IPS-18c (cell line): ENCODE measurements around the gene CBR1.
A peak's percentile ranks its signal among the peaks of the same experiment; 100 is the strongest.

ENCODE experiments used
- H3K4me3 ChIP-seq: 2 replicates; pipeline ENCODE4 v1.7.0; 2013; ENCODE audit warnings: low read depth, mild to moderate bottlenecking, low read length, moderate library complexity; ENCODE audit not compliant: insufficient read depth
- H3K9me3 ChIP-seq: one replicate; pipeline ENCODE4 v1.6.1; 2013; ENCODE audit warnings: mild to moderate bottlenecking, low read length, moderate library complexity; ENCODE audit not compliant: control insufficient read depth, insufficient read depth

Gene CBR1

DNA sequence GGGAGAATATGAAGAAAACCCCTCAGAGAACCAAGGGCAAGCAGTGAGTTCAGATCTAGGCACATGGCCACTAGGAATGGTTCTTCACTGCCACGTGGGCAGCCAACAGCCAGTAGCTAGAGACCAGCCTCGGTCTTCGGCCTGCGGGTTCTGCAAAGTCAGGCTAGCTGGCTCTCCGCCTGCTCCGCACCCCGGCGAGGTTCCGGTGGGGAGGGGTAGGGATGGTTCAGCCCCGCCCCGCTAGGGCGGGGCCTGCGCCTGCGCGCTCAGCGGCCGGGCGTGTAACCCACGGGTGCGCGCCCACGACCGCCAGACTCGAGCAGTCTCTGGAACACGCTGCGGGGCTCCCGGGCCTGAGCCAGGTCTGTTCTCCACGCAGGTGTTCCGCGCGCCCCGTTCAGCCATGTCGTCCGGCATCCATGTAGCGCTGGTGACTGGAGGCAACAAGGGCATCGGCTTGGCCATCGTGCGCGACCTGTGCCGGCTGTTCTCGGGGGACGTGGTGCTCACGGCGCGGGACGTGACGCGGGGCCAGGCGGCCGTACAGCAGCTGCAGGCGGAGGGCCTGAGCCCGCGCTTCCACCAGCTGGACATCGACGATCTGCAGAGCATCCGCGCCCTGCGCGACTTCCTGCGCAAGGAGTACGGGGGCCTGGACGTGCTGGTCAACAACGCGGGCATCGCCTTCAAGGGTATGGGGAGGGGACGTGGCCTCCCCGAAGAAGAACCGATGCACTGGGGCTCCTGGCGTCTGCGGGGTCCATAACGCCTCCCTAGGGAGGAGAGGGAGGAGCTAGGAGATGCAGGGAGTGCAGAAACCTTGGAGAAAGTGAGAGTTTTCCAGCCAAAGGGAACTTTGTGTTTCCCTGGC lies at the start of gene CBR1:
TSS of gene CBR1 (plus strand) at position 312 of the 871 bp plus-strand sequence. CDS start at position 404, 92 bp downstream.
- peak within 1 kb of the TSS; percentile 60 for H3K4me3 ChIP-seq
- H3K9me3 ChIP-seq: peaks cover 5% of the 10 kb centered on the region

DNA sequence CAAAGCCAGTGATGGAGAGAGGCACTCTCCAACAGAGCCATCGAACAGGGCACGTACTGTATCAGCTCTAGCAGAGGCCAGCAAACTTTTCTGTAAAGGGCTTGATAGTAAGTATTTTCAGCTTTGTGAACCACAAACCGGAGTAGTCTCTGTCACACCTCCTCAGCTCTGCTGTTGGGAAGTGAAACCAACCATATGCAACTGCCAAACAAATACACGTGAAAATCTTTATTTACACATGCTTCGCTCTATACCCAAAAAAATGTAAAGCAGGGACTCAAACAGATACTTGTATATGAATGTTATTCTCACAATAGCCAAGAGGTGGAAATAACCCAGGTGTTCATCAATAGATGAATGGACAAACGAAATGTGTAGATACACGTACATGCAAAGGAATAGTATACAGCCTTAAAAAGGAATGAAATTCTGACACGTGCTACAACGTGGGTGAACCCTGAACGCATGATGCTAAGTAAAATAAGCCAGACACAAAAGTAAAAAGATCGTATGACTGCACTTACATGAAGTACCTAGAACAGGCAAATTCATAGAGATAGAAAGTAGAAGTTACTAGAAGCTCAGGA lies 48.5 kb upstream of the CBR1 start:
- Histone ChIP-seq H3K4me3 (no peak overlapping the region), H3K9me3 (no peaks in the 10 kb centered on the region)

DNA sequence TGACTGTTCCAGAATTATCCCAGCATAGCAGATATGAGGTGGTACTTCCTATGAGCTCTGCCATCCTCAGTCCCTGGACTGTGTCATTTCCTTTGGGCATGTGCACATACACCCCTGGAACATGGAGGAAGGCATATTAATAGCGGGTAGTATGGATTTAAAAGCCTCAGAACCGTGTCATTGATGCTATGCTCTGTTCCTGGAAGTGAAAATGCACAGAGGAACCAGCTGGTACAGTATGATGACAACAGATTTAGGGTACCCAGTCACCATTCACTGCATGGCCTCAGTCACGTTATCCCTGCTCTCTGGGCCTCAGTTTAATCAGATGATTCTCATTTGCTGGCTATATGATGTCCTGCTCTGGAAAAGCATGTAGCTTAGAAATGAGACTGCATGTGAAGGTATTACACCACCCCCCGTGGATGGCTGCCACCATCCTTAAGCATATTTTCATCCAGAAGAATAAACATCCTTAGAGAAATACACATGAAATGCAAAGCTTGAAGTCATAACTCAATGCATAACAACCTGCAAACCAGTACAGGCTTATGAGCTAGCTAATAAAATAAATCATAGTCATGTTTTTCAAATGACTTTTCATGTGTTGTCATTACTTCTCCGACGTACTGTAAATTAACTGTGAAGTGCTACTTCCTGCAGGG lies 47.3 kb upstream of the CBR1 start:
- H3K9me3 ChIP-seq: no peaks in the 10 kb centered on the region
- H3K4me3 ChIP-seq: no peak overlapping the region

DNA sequence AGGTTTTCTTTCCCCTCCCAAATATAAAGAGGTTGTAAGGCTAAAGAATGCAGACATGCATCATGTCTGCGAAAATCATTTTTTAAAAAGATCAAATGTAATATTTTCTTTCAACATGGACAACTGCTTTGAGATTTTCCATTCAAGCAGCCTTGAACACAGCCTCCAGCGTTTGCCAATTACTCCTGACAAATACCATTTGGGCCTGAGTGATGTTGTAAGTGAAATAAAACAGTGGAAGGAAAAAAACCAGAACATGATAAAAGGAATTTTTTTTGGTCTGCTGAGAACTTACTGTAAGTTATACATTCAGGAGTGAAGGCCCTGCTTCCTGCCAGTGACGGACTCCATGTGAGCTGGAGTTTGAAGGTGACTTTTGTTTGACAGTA lies 46.7 kb upstream of the CBR1 start:
- Histone ChIP-seq H3K4me3 (no peak overlapping the region), H3K9me3 (no peaks in the 10 kb centered on the region)

DNA sequence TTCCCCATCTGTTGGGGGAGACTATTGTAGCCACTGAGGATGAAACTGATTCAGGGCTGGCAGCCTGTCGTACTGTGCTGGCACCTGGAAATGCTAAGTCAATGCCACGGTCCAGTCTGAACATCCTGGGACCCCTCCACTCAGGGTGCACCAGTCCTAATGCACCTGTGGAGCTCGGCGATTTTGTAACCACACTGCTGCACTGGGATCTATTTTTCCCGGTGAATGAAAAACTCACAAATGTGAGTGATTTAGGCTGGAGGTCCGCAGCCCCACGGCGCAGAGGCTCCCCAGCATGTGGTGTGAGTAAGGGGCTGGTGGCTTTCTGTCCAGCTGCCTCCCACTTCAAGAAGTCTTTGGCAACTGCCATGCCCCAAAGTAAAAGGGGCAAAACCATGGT lies 45.0 kb upstream of the CBR1 start:
- H3K4me3 ChIP-seq: no peak overlapping the region
- no peaks in the 10 kb centered on the region for H3K9me3 ChIP-seq

DNA sequence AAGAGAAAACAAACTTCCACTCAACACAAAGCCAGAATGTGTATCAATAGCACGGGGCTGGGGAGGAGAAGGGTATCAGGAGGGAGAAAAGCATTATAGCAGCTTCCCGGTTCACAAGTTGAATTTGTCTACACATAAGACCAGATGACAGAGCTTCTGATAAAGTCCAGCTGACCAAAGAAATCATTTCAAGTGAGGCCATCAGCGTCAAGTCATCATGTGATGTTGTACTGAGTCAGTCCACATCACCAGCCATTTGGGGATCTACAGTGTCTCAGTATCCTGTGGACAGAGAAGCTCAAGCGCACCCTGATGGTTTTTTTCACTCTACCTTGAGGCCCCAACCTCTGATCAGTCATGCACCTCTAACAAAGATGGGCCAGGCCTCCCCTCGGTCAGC lies 42.5 kb upstream of the CBR1 start:
- Histone ChIP-seq H3K4me3 (no peak overlapping the region), H3K9me3 (no peaks in the 10 kb centered on the region)

DNA sequence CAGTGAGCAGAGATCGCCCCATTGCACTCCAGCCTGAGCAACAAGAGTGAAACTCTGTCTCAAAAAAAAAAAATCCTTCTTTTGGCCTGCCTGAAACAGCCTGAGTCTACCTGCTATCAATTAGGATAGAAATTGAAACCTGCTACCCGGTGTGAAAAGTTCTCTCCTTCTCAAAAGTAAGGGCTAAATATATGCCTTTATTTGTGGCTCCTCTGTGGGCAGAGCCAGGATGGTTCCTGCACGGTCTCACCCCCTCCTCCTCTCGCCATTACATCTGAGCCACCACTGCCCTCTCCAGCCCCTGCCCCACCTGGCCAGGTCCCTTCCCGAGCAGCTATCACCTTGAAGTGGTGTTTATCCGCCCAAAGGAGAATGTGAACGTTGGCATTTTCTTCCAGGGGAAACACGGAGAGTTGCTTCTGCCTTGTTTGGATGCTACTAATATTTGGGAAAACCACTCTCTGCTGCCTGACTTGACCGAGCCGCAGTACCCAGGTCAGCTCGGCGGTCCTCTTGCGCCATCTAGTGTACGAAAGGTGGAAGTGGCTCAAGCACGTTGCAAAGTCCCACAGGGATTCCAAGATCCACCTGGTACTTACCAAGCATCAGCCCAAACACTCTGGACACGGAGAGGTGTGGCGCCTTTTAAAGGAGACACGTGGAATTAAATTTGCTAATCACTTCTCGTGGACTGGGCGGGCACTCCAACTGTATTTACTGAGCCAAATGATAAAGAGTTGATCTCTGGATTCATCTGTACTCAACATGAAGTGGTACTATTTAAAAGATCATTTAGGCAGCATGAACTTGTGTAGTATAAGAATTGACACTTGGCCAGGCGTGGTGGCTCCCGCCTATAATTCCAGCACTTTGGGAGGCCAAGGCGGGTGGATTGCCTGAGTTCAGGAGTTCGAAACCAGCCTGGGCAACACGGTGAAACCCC lies 41.4 kb upstream of the CBR1 start:
- Histone ChIP-seq H3K9me3 (no peaks in the 10 kb centered on the region), H3K4me3 (no peak overlapping the region)

DNA sequence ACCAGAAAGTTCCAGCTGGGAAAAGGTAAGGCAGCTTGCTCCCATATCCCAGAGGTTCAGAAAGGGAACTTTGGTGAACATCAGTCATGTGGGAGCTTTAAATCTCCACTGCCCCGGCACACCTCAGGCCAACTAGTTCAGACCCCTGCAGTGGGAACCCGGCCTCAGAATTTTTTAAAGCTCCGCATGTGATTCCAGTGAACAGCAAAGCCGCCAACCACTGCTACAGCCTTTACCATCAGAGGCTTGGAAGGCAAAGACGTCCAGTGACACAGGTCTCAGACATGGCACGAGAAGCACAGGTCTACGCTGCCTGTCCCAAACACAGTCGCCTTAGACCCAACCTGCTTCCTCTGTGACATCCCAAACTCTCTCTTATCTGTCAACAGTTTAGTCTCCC lies 40.5 kb upstream of the CBR1 start:
- no peak overlapping the region for H3K4me3 ChIP-seq
- no peaks in the 10 kb centered on the region for H3K9me3 ChIP-seq

DNA sequence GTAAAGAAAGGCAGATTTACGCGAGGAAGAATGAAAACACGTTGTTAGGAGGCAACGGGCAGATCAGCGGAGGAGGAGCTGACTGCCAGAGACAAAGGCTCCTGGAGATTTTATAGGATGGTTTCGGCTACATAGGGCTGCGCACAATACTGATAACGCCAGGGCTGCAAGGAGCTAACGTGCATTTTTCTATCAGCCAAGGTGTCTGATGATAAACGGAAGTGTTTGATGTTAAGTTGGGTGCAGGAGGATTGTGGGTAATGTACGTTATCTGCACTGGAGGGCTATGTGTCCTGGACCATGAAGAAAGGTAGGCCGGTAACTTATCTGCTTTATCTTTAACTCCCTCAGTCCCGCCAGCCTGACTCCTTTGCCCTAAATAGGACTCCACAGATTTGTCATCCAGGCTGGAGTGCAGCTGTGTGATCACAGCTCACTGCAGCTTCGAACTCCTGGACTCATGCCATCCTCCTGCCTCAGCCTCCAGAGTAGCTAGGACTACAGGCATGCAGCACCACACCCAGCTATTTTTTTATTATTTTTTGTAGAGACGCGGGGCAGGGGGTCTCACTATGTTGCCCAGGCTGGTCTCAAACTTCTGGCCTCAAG lies 39.1 kb upstream of the CBR1 start:
- no peaks in the 10 kb centered on the region for H3K9me3 ChIP-seq
- no peak overlapping the region for H3K4me3 ChIP-seq

DNA sequence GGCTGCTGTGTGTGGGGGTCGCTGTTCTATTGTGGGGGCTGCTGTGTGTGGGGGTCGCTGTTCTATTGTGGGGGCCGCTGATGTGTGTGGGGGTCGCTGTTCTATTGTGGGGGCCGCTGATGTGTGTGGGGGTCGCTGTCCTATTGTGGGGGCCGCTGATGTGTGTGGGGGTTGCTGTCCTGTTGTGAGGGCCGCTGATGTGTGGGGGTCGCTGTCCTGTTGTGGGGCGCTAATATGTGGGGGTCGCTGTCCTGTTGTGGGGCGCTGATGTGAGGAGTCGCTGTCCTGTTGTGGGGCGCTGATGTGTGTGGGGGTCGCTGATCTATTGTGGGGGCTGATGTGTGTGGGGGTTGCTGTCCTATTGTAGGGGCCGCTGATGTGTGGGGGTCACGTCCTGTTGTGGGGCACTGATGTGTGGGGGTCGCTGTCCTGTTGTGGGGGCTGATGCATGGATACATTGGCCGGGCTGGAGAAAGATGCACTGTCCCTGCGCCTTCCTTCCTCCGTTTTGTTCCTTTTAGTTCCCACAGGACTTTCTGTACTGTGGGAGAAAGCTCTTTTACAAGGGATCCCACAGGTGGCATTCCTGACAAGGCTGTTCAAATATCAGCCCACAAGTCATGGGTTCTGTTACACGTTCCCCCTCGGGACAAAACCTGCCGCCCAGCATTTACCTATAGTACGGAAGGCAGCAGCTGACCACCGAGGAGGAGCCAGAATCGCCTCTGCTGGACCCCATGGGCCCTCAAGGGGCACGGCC lies 37.0 kb upstream of the CBR1 start:
- Histone ChIP-seq H3K4me3 (no peak overlapping the region), H3K9me3 (no peaks in the 10 kb centered on the region)

DNA sequence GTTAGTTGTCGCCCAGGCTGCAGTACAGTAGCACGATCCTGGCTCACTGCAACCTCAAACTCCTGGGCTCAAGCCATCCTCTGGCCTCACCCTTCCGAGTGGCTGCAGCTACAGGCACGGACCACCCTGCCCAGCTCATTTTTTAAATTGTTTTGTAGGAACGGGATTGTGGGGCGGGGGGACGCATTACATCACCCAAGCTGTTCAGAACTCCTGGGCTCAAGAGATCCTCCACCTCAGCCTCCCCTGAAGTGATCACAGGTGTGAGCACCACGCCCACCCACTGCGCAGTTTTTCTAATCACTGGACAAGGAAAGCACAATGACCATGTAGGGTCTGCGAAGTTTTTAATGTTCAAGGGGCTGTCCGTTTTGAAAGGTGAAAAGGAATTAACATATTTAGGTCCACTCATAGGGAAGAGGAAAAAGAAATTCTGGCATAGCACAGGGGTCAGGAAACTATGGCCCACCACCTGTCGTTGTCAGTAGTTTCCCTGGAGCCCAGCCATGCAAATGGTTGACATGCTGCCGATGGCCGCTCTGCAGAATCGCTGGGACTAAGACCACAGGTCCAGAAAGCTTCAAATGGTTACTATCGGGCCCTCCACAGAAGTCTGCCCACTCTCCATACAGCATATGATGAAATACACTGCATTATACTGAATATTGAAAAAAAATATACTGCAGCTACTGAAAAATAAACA lies 35.5 kb upstream of the CBR1 start:
- Histone ChIP-seq H3K9me3 (no peaks in the 10 kb centered on the region), H3K4me3 (no peak overlapping the region)

DNA sequence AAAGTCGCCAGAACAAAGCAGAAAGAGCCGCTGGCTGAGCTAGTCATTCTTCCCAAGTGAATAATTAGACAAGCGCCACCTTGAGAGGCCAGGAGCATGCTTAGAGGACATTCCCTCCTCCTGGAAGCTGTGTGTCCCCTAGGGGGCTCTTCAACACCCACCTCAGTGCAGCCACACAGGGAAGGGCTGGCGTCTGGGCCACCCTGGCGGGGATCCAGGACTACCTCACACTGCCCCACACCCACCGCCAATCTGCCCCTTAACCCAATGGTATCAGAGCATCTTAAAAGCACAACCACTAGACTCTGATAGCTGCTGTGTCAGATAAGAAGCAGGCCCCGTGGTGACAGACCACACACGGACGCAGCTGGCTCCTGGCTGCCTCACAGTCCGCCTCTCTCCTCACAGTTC lies 34.4 kb upstream of the CBR1 start:
- no peak overlapping the region for H3K4me3 ChIP-seq
- H3K9me3 ChIP-seq: no peaks in the 10 kb centered on the region

DNA sequence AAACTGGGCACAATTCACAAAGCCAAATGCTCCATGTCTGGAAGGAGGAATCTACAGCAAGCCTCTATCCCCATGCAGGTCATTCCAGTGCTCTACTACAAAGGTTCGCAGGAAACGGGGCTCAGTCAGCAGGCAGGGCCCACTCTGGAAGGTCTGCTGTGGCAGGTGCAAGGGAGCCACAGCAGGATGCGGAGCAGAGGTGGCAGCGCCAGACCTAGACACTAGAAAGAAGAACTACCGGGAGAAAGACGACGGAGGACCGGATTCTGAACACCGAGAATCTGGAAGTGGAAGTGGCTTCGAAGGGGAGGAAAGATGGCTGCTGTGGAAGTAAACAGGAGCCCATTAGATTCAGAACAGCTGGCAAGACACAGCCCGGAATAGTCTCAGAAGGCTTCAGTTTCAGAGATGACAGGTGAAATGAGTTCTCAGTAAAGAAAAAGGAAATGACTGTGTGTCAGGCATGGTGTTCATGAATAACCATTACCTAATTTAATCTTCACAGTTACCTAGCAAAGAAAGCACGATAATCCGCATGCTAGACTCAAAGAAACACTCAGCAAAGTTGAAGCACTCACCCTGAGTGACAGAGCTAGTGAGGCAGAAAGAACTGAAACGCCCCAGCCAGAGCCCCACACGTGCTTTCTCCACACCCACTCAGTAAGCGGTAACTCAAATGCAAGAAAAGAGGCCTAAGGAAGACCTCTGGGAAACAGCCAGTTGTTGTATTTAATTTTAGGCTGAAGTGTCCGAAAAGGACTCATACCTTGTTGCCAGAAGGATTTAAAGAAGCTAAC lies 30.9 kb upstream of the CBR1 start:
- Histone ChIP-seq H3K4me3 (no peak overlapping the region; the same call in 1 of the 2 replicates), H3K9me3 (no peaks in the 10 kb centered on the region)

DNA sequence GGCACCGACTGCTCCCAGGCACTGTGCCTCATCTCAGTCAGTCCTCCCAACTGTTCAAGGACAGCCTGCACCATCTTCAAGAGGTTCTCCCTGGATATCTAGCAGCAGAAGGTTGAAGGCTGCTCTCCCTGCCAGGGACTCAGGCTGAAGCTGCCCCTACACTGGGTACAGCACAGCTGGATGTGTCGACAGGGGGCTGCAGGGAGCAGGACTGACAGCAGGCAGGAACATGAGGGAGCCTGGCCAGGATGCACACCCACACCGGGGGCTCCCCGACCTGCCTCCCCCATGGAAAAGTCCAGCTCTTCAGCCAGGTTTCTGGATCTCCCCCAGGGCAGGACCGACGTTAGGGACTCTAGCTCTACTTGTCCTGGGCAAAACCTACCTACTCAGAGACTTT lies 30.0 kb upstream of the CBR1 start:
- no peak overlapping the region for H3K4me3 ChIP-seq
- no peaks in the 10 kb centered on the region for H3K9me3 ChIP-seq

DNA sequence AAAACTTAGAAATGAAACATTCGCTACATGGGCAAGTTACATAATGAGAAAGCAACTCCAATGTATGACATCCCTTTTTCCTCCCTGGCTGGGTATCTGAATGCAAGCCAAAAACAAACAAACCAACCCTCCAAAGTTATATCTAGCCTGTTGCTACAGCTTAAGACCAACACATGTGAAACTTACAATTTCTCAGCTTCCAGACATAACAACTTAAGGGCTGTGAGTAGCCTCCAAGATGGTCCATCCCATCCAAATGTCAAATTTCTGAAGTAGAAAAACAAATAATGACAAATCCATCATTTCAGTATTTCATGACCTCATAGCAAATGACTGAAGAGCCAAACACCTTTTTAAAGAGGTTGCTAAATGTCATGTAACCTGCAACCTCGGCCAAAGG lies 29.4 kb upstream of the CBR1 start:
- peaks cover 1% of the 10 kb centered on the region for H3K9me3 ChIP-seq
- H3K4me3 ChIP-seq: no peak overlapping the region
